ENCODE results near the gene SRGAP2C. TPM values are rescaled to one million over a fixed set of nuclear protein-coding genes. Genes with fewer than 3 reads are reported as not detected.
"Not testable (repeated sequence)": the region's sequence is repeated elsewhere in the genome, so short reads cannot be mapped to it uniquely, and the experiment has no call there.

SRGAP2C gene
- polyA plus RNA-seq, 1 of the 3 experiments (the other 2 are of a cell fraction), result 3.2 TPM

DNA sequence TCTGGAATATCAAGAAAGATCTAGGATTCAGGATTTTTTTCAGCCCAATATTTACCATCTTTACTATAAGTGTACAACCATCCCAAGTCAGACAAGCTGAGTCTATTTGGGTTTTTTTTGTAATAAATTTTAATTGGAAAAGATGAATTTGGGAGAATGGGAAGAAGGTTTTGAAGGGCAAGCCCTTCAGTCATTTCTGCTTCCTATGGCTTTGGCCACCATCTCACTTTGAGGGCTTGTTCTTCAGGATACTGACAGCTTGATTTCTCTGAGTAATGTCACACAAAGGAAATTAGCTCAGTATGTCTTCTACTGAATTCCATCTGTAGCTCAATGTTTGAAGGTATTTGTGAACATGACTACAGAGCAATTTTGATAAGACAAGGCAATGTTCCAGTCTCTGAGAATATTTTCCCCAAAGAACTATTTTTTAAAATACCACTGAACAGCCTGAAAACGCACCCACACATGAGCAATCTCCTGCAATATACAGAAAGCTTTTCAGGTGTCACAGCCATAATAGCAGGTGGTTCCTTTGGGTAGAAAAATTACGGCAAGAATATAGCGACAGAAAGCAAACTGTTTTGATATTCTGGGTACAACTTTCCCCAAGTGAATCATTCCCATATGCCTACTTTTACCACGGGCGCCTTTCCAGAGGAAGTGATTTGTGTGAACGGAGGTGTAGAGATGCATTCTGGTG is 23.4 kb upstream of the SRGAP2C start:
- H3K9me2 ChIP-seq; H3K4me2 ChIP-seq; H3K9ac ChIP-seq; H2AFZ ChIP-seq (ENCODE audit: low read depth); H3K79me2 ChIP-seq (ENCODE audit: insufficient read depth); H3K36me3 ChIP-seq (replicated peaks in 1 of 2; ENCODE audit: control insufficient read depth in 1 of 2, insufficient read depth in 2 of 2, low read length in 1 of 2); H4K20me1 ChIP-seq (ENCODE audit: insufficient read depth); POLR2A ChIA-PET; H3K4me3 ChIP-seq (ENCODE audit: low read depth in 2 of 2, low read length in 1 of 2); CTCF ChIA-PET; H3F3A ChIP-seq (replicated peaks; ENCODE audit: insufficient read depth); H3K9me3 ChIP-seq; DNase-seq; H3K27me3 ChIP-seq (ENCODE audit: insufficient read depth); H3K27ac ChIP-seq (ENCODE audit: low read depth in 2 of 2, low read length in 1 of 2); H3K4me1 ChIP-seq (ENCODE audit: control insufficient read depth in 1 of 2, insufficient read depth in 2 of 2, low read depth in 1 of 2, low read length in 1 of 2): not testable (repeated sequence)
- 88% methylated on average over 3 of the region's 6 CpGs for WGBS (ENCODE audit: low lambda C conversion rate)

DNA sequence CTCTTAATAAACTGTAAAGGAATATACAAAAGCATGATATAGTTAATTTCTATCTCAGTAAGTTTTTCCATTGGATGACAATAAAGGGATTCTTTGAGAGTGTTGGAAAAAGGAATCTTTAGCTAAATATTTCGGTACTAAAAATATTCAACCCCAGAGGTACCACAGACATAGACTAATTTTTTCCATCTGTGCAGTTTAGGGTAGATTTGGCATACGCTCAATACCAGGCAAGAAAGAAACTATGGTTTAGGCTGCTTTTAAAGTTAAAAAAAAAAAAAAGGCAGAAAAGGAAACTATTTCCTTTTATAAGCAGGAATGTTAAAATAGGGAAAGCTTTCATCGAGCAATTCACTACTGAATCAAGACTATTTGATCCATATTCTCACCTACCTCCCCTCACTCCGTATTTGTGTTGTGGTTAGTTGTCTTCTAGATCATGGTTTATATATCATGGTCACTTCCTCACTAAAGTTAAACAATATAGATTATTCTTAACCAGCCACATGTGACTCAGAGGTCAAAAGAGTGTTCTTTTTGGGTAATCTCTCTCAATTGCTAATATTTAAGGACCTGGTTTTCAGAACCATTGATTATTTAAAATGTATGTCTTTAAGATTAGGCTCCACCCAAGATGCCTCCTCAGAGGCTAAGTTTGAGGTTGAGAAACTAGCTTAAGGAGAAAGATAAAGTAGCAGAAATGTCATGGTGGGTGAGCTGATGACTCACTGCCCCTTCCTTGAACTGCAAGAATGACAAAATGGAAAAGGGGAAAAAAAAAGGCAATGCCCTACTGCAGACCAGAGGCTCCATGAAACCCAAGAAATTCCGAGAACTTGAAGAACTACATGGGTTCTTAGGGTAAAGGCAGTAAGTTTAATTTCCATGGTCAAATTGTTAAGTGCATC is 20.7 kb upstream of the SRGAP2C start:
- H3K36me3 ChIP-seq (replicated peaks in 1 of 2; ENCODE audit: control insufficient read depth in 1 of 2, insufficient read depth in 2 of 2, low read length in 1 of 2); POLR2A ChIA-PET; CTCF ChIA-PET: not testable (repeated sequence)

DNA sequence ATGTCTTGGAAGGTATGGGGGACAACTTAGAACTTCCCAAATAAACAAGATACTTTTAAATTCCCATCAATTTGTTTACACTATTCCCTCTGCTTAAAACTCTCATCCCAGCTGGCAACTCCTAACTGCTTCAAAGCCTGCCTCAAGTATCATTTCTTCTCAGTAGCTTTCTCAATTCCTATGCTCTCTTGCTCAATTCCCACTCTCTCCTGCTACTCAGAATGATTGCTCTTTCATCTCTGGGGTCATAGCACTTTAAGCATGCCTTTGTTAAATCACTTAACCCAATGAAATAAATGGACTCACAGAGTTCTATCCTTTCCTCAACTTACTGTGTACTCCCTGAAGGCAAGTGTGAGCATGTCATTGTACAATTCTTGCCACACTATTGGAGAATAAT is 19.5 kb upstream of the SRGAP2C start:
- CTCF ChIA-PET; H3F3A ChIP-seq (replicated peaks; ENCODE audit: insufficient read depth); H4K20me1 ChIP-seq (ENCODE audit: insufficient read depth); H3K27me3 ChIP-seq (ENCODE audit: insufficient read depth); H3K4me2 ChIP-seq; H3K4me1 ChIP-seq (ENCODE audit: control insufficient read depth in 1 of 2, insufficient read depth in 2 of 2, low read depth in 1 of 2, low read length in 1 of 2); DNase-seq; POLR2A ChIA-PET; H3K9me2 ChIP-seq; H2AFZ ChIP-seq (ENCODE audit: low read depth); H3K9ac ChIP-seq; H3K27ac ChIP-seq (ENCODE audit: low read depth in 2 of 2, low read length in 1 of 2); H3K79me2 ChIP-seq (ENCODE audit: insufficient read depth); H3K4me3 ChIP-seq (ENCODE audit: low read depth in 2 of 2, low read length in 1 of 2); H3K9me3 ChIP-seq; H3K36me3 ChIP-seq (replicated peaks in 1 of 2; ENCODE audit: control insufficient read depth in 1 of 2, insufficient read depth in 2 of 2, low read length in 1 of 2): not testable (repeated sequence)

More for the DNA sequence above, 20.7 kb upstream of the SRGAP2C start:
- not testable (repeated sequence) for DNase-seq; H4K20me1 ChIP-seq (ENCODE audit: insufficient read depth); H2AFZ ChIP-seq (ENCODE audit: low read depth); H3K27me3 ChIP-seq (ENCODE audit: insufficient read depth); H3F3A ChIP-seq (replicated peaks; ENCODE audit: insufficient read depth); H3K4me2 ChIP-seq; H3K9me3 ChIP-seq; H3K4me1 ChIP-seq (ENCODE audit: control insufficient read depth in 1 of 2, insufficient read depth in 2 of 2, low read depth in 1 of 2, low read length in 1 of 2); H3K9ac ChIP-seq; H3K4me3 ChIP-seq (ENCODE audit: low read depth in 2 of 2, low read length in 1 of 2); H3K9me2 ChIP-seq; H3K79me2 ChIP-seq (ENCODE audit: insufficient read depth); H3K27ac ChIP-seq (ENCODE audit: low read depth in 2 of 2, low read length in 1 of 2)
- 28% methylated on average over 3 of the region's 5 CpGs for WGBS (ENCODE audit: low lambda C conversion rate)
- 0 out of 2 replicates have a peak, but pooled peaks have one; percentile 31 for TF ChIP-seq FOSL2 (IDR thresholded peaks at IDR 0.05; ENCODE audit: borderline replicate concordance, low read depth)
- TF ChIP-seq RXRA (IDR thresholded peaks at IDR 0.05; ENCODE audit: borderline replicate concordance, low read depth), result peak; percentile 38; the same call in 1 of the 2 replicates
- TF ChIP-seq TCF12 (IDR thresholded peaks at IDR 0.05), result peak; percentile 3; the same call in 1 of the 2 replicates
- peak; percentile 24; the same call in 1 of the 2 replicates for TF ChIP-seq JUND (IDR thresholded peaks at IDR 0.05)

GRCh38 chr1:121167225-121167738 is 17.5 kb upstream of the SRGAP2C start:
- H3K79me2 ChIP-seq (ENCODE audit: insufficient read depth); CTCF ChIA-PET; H3K27me3 ChIP-seq (ENCODE audit: insufficient read depth); H3K9ac ChIP-seq; H3K9me3 ChIP-seq; H4K20me1 ChIP-seq (ENCODE audit: insufficient read depth); H3K27ac ChIP-seq (ENCODE audit: low read depth in 2 of 2, low read length in 1 of 2); H3K4me3 ChIP-seq (ENCODE audit: low read depth in 2 of 2, low read length in 1 of 2); DNase-seq; H3K4me2 ChIP-seq; H3F3A ChIP-seq (replicated peaks; ENCODE audit: insufficient read depth); POLR2A ChIA-PET; H3K4me1 ChIP-seq (ENCODE audit: control insufficient read depth in 1 of 2, insufficient read depth in 2 of 2, low read depth in 1 of 2, low read length in 1 of 2); H3K36me3 ChIP-seq (replicated peaks in 1 of 2; ENCODE audit: control insufficient read depth in 1 of 2, insufficient read depth in 2 of 2, low read length in 1 of 2); H3K9me2 ChIP-seq; H2AFZ ChIP-seq (ENCODE audit: low read depth): not testable (repeated sequence)
- WGBS (ENCODE audit: low lambda C conversion rate), result 95% methylated on average over 2 of the region's 2 CpGs

- H3K4me1 ChIP-seq (ENCODE audit: control insufficient read depth in 1 of 2, insufficient read depth in 2 of 2, low read depth in 1 of 2, low read length in 1 of 2); H3K27ac ChIP-seq (ENCODE audit: low read depth in 2 of 2, low read length in 1 of 2); H3K9me3 ChIP-seq; CTCF ChIA-PET; H3K4me2 ChIP-seq; DNase-seq; H2AFZ ChIP-seq (ENCODE audit: low read depth); H3K79me2 ChIP-seq (ENCODE audit: insufficient read depth); H4K20me1 ChIP-seq (ENCODE audit: insufficient read depth); H3K36me3 ChIP-seq (replicated peaks in 1 of 2; ENCODE audit: control insufficient read depth in 1 of 2, insufficient read depth in 2 of 2, low read length in 1 of 2); H3K9me2 ChIP-seq; H3K4me3 ChIP-seq (ENCODE audit: low read depth in 2 of 2, low read length in 1 of 2); H3K9ac ChIP-seq; H3F3A ChIP-seq (replicated peaks; ENCODE audit: insufficient read depth); H3K27me3 ChIP-seq (ENCODE audit: insufficient read depth); POLR2A ChIA-PET: not testable (repeated sequence)
- 89% methylated on average over 3 of the region's 3 CpGs for WGBS (ENCODE audit: low lambda C conversion rate)
Observed at GRCh38 chr1:121168152-121168668, 16.6 kb upstream of the SRGAP2C start.
